DND-41 (cell line): ENCODE data around the gene CFAP299.

Source experiments
- CTCF ChIP-seq: IDR thresholded peaks from 2 replicates; pipeline ENCODE4 v1.5.1; 2012; ENCODE audit warnings: borderline replicate concordance, low read length, moderate library complexity, mild to moderate bottlenecking; ENCODE audit not compliant: poor library complexity, severe bottlenecking; ENCODE audit errors: extremely low read depth
- EZH2 ChIP-seq: IDR thresholded peaks from 3 replicates; pipeline ENCODE4 v1.6.1; 2012; ENCODE audit warnings: borderline replicate concordance, low read depth, mild to moderate bottlenecking, moderate library complexity, low read length, inconsistent platforms; ENCODE audit not compliant: severe bottlenecking

DNA sequence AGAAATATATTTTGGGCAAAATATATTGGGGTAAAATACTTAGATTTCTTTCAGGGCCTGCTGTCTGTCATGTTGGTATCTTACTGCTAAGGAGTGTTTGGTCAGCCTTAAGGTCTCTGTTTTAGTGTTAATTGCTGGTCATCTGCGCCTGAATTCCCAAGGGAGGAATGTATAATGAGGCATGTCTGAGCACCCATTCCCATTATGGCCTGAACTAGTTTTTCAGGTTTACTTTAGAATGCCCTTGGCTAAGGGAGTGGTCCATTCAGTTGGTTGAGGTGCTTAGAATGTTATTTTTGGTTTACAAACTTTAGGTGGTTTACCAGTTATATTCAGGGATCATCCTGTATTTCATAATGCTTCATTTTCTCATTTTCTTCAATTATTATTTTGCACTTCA lies 125.9 kb downstream of the CFAP299 start:
- TF ChIP-seq CTCF (no peak), EZH2 (no peak)
